Nephron (organoid): Measurements from ENCODE around the gene LPP.

Experiments used
- H3K27ac Mint-ChIP-seq, 3 experiments: 2 replicates each; pipeline ENCODE4 v1.8.0; 2020; ENCODE audit warnings: mixed read lengths in 3 of 3, mild to moderate bottlenecking in 2 of 3, moderate library complexity in 1 of 3
- H3K27me3 Mint-ChIP-seq: 2 replicates; pipeline ENCODE4 v1.8.0; 2021; ENCODE audit warnings: low read depth, mild to moderate bottlenecking, moderate library complexity, mixed read lengths
- H3K36me3 Mint-ChIP-seq: 2 replicates; pipeline ENCODE4 v1.8.0; 2020; ENCODE audit warnings: low read depth, mixed read lengths
- H3K4me1 Mint-ChIP-seq: 2 replicates; pipeline ENCODE4 v1.8.0; 2020; ENCODE audit warnings: mixed read lengths
- H3K4me3 Mint-ChIP-seq, 3 experiments: 2 replicates each; pipeline ENCODE4 v1.8.0; 2020; ENCODE audit warnings: mild to moderate bottlenecking in 3 of 3, mixed read lengths in 3 of 3, moderate library complexity in 2 of 3
- H3K9me3 Mint-ChIP-seq: 2 replicates; pipeline ENCODE4 v1.8.0; 2020; ENCODE audit warnings: mixed read lengths
- CTCF ChIP-seq, 3 experiments: fragments of 200-600 bp; sonication (generic); IDR thresholded peaks; one replicate each; pipeline ENCODE4 v1.5.0; 2021; ENCODE audit warnings: antibody characterized with exemption in 3 of 3; ENCODE audit not compliant: unreplicated experiment in 3 of 3

The LPP gene

GRCh38 chr3:188149587-188149986, 4.4 kb upstream of the LPP start:
- no peaks in the 10 kb centered on the region for H3K9me3 Mint-ChIP-seq
- H3K4me3 Mint-ChIP-seq = no peak overlapping the region
- TF ChIP-seq CTCF (IDR thresholded peaks at IDR 0.05; ENCODE audit: unreplicated experiment in 3 of 3) = no peak
- peaks cover 17% of the 10 kb centered on the region for H3K27me3 Mint-ChIP-seq
- no peak overlapping the region for H3K27ac Mint-ChIP-seq
- no peaks in the 10 kb centered on the region for H3K36me3 Mint-ChIP-seq
- peaks cover 18% of the 10 kb centered on the region for H3K4me1 Mint-ChIP-seq

DNA sequence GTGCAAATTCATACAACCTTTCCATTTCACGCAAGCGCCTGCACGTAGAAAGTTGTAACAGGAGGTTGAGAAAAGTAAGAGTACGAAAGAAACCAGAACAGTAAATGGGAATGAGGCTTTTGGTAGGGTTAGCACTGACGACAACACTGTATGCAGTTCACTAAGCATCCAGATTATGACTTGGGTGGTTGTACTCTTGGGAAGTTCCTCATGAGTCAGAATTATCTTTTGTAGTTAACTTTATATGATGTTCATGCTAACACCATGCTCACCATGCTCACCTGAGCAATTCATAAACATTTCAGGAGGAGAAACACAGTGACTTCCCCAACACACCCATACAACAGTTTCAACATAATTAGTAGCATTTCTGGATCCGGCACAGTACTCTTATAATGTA, 3.0 kb upstream of the LPP start:
- Mint-ChIP-seq H3K4me1 (peaks cover 29% of the 10 kb centered on the region), H3K36me3 (no peaks in the 10 kb centered on the region), H3K27ac (no peak overlapping the region), H3K27me3 (peaks cover 17% of the 10 kb centered on the region), H3K9me3 (no peaks in the 10 kb centered on the region), H3K4me3 (peak overlapping the region in 1 of 3 experiments; percentile 58)
- no peak for TF ChIP-seq CTCF (IDR thresholded peaks at IDR 0.05; ENCODE audit: unreplicated experiment in 3 of 3)

DNA sequence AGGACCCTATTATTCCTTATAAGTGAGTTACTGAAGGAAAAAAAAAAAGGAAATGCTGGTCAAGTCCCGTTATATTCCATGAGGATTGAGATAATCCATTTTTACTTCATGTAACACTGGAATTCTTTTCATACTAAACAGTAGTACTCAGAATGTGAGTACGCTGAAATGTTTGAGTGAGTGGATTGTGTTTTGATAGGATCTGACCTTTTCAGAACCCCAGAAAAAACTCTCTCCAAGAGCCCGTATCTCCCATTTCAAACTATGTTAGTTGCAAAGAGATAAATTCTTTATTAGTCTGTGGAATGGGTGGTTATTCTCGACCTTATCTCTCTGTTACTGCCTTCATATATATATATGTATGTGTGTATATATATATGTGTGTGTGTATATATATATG, 2.5 kb upstream of the LPP start:
- H3K9me3 Mint-ChIP-seq = no peaks in the 10 kb centered on the region
- H3K36me3 Mint-ChIP-seq = no peaks in the 10 kb centered on the region
- TF ChIP-seq CTCF (IDR thresholded peaks at IDR 0.05; ENCODE audit: unreplicated experiment in 3 of 3) = no peak
- no peak overlapping the region for H3K27ac Mint-ChIP-seq
- H3K4me1 Mint-ChIP-seq = peaks cover 33% of the 10 kb centered on the region
- no peak overlapping the region for H3K4me3 Mint-ChIP-seq
- peaks cover 17% of the 10 kb centered on the region for H3K27me3 Mint-ChIP-seq

DNA sequence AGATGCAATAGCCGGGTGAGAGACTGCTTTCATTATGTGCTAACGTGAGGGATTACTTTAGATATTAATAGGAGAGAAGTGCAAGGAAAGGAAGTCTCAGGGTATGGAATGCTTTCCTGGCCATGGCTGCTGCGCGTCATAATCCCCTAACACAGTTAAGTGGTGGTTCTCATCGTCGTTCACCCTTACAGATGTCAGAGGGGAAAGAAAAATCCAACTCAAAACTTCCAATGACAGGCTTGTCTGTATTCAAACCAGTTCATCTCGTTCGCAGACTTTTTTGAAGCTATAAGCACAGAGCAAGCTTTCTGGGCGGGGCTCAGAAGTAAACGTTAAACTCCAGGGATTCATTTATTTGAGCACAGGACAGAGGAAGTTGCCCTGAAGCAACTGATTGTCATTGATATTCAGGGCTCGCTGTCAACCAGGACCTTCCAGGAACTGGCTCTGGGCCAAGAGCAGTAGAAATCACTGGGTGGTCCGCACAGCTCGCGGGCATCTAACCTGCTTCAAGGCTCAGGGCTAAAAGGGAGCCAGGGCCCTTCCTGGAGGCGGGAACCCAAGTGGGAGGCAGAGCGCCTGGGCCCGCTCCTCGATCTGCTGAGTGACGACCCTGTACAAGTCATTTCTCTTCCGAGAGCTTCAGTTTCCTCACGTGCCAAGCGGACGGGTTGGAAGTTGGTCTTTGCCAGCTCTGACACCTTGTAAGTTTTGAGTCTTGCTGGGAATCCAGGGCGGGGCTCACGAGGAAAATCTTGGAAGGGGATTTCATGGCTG, 1.1 kb upstream of the LPP start:
- Mint-ChIP-seq H3K4me3 (peak overlapping the region; percentile 98 to 99 (median 99)), H3K27ac (peak overlapping the region; percentile 92 to 97 (median 96)), H3K4me1 (peaks cover 42% of the 10 kb centered on the region), H3K9me3 (no peaks in the 10 kb centered on the region), H3K36me3 (no peaks in the 10 kb centered on the region), H3K27me3 (peaks cover 17% of the 10 kb centered on the region)
- TF ChIP-seq CTCF (IDR thresholded peaks at IDR 0.05; ENCODE audit: unreplicated experiment in 3 of 3) = no peak

DNA sequence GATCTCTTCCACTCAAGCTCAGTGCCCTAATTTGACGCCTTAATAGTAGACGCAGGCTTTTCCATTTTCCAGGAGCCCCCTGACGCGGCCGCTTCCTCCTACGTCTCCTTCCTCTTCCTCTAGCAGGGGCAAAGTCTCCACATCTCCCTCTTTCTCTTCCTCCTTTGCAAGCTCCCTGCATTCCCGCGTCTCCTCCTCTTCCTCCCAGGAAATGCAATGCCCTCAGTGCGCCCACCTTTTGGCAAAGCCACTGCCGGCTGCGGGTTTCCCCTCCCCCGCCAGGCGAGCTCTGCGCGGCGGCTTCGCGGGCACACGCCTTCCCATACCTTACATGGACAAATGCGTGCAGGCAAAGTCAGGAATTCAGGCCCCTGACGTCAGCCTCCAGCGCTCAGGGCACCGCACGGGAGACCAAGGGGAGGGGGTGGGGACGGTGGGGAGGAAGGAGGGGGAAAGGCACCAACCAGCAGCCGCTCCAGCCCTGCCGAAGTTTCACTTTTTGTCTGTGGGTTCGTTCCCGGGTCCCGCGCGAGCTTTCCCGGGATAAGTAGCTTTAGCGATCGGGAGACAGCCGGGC, 432 bp upstream of the LPP start:
- H3K4me3 Mint-ChIP-seq = peak overlapping the region; percentile 98 to 99 (median 99)
- H3K4me1 Mint-ChIP-seq = peaks cover 47% of the 10 kb centered on the region
- peaks cover 17% of the 10 kb centered on the region for H3K27me3 Mint-ChIP-seq
- H3K9me3 Mint-ChIP-seq = no peaks in the 10 kb centered on the region
- peak overlapping the region; percentile 92 to 97 (median 96) for H3K27ac Mint-ChIP-seq
- TF ChIP-seq CTCF (IDR thresholded peaks at IDR 0.05; ENCODE audit: unreplicated experiment in 3 of 3) = no peak
- no peaks in the 10 kb centered on the region for H3K36me3 Mint-ChIP-seq
